AML-193 (cell line): ENCODE measurements around the gene MYDGF.
A peak's percentile ranks its signal among the peaks of the same experiment; 100 is the strongest.

Experiments
- DNase-seq, 2 experiments: peaks; one replicate each; lab custom pipeline; 2025; lab: John Stamatoyannopoulos, UW

The MYDGF gene

DNA sequence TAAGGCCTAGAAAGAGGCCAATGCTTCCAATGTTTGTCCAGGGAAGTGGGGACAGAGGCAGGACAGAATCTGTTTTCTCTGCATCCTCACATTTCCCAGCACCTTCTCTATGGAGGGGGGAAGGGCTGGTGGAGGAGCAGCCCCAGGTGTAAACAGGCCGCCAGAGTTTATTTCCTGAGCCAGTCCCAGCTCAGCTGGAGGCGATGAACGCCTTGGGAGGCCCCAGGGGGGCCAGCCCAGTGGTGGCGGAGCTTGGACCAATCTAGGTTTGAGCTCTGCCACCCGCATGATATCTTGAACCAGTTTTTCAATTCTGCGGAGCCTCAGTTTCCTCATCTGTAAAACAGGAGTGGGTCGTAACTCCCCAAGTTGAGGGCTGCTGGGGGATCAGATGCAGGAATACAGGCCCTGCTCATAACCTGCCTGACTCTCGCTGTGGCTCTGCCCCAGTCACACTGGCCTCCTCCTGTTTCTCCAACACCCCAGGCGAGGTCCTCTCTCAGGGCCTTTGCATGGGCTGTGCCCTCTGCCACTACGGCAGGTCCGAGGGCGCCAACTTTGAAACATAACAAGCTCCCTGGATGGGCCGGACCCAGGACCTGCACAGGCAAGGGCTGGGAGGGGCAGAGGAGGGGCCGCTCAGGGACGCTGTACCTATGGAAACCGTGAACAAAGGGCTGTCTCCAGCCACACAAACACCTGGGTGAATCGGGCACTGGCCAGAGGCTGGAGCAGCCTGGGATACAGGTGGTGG is 29.7 kb downstream of the MYDGF start:
- no peak for DNase-seq

DNA sequence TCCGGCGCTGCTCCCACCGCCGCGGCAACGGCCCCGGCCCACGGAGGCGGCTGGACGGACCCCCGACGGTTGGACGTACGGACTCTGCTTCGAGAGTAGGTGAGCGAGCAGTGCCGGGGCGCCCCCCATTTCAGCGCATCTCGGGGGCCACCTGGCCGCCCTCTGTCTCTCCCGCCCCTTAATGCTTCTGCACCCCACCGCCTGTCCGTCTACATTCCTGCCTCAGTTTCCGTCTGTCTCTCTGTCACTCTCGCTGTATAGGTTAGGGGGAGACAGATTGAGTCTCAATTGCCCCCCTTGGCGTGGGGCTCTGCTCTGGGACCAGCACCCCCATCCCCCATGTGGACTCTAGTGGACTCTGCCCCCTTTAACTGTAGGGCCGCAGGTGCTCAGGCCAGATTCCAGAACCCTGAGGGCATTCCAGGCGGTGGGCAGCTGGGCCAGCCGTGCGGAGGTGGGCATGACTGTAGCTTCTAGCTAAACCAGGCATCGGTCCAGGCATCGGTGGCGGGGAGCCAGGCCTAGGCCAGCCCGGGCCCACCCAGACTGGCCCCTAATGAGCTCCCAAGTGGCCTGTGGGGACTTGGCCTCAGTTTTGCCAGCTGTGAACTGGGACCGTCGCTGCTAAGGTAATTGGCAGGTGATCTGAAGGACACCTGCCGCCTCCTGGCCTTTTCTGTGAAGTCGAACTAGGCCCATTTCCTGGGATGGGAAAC is 30.5 kb downstream of the MYDGF start:
- no peak for DNase-seq

DNA sequence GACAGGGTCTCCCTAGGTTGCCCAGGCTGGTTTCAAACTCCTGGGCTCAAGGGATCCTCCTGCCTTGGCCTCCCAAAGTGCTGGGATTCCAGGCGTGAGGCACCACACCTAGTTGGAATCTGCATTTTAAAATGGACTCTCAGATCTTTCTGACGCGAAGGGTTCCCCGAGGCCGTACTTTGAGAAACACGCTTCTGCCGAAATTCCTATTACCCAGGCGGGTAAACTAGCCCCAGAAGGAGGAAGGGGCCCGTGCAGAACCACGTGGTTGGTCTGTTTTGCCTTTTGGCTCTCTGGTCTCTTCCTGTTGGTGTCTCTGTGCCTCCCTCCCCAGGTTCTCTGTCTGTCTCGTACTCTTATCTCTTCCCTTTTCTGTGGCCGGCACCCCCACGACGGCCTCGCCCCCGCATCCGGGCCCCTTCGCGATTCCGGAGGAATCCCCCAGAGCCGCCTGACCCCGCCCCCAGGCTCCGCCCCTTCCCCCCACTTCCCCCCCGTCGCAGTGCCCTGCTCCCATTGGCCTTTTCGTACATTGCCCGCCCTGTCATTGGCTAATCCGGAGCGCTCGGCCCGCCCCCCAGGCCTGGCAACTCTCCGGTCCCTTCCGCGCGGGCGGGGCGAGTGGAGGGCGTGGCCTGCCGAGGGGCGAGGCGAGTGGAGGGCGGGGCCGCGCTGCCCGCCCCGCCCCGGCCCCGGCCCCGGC is 31.2 kb downstream of the MYDGF start, which contains the start of gene TNFAIP8L1:
Gene TNFAIP8L1 (plus strand): TSS at position 689 of the 703 bp plus-strand sequence. CDS start 12,354 bp downstream, outside the sequence.
- DNase-seq: peak; percentile 98 to 99

DNA sequence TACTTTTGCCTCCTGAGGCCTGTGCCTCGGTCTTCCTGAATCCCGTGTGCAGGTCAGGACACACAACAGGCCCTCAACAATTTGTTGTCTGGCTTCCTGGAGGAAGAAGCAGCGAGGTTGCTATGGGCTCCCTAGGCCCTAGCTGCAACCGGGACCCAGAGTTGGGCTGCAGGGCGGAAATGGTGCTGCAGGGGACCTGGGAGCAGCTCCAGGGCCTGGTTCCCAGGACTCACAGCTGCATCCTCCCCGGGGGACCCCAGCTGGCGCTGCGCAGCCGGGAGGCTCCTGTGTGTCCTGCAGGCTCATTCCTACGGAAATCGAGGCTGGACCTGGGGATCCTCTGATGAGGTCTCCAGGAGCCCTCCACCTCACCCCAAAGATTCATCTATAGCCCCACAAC is 31.8 kb downstream of the MYDGF start:
- no peak for DNase-seq

DNA sequence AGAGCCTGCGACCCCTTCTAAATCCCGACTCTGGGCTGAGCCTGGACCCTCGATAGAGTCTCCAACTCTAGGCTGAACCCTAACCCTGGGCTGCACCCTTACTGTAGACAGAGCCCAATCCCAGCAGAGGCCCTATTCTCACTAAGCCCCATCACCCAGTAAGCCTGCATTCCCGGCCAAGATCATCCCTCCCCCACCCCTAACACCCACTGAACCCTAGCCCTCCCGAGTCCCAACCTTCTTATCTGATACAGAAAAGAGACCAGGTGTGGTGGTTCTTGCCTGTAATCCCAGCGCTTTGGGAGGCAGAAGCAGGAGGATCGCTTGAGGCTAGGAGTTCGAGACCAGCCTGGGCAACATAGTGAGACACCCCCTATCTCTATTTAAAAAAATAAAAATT is 33.4 kb downstream of the MYDGF start:
- DNase-seq: no peak

DNA sequence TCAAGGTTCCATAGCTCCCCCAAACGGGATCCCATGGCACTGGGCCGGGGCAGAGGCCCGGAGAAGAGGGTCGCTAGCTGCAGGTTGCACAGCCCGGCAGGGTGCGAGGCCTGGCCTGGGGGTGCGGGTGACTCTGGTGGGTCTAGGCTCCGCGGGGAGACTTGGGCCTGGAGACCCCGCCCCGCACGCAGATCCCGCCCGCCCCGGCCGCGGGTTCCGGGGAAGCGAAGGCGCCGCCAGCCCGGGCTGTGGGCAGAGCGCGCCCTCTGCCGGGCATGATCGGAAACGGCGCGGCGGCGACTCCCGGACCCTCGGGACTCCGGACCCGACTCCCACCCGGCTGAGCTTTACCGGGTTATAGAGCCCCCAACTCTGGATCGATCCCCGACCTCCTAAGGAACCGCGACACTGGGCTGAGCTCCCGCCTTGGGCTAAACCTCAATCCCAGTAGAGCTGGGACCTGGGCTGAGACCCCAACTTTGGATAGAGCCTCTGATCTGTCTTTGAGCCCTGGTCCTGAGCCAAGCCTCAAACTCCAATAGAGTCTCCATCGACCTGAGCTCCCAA is 33.9 kb downstream of the MYDGF start:
- DNase-seq: peak; percentile 11 to 26

DNA sequence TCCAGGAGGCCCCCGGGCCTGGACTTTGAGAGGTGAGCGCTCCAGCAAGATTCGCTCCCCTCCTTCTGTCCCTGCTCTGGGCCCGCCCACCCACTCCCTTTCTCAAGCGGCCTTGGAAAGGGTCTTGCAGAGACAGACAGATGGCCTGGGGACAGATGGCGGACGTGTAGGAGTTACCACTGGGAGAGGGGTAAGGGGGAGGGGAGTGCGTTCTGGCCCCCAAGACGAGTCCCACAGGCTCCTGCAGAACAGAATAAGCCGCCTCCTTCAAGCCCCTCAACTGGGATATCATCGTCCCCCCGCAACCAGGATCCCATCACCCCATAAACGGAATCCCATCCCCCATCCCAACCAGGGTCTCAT is 34.4 kb downstream of the MYDGF start:
- no peak for DNase-seq

DNA sequence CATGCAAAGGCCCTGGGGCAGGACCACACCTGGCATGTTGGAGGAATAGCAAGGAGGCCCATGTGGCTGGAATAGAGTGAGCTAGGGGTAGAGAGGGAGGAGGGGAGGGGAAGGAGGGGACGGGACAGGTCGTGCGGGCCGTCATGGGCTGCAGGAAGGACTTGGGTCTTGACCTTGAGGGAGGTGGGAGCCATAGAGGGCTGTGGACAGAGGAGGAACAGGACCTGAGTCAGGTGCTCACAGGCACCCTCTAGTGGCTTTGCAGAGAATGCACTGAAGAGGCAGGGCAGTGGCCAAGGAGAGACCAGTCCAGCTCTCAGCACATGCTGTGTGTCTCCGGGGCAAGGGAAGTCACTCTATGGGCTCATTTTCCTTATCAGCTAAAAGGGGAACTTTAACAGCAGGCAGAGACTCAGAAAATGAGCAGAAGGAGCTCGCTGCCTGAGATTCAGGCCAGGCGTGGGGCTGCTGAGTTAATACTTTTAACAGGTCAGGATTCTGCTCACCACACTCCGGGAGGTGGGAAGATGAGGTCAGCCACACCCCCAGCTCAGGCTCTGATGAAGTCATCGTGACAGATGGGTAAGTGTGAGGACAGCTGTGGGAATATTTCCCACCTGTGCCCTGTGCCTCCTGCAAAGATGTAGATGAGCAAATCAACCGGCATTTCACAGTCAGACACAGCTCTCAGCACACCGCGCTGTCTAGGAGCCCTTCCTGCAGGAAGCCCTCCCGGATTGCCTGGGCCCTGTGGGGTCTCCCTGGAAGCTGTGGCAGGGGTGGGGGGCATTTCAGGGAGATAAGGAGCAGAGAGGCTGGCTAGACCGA is 36.8 kb downstream of the MYDGF start:
- DNase-seq: peak; percentile 85 to 88

DNA sequence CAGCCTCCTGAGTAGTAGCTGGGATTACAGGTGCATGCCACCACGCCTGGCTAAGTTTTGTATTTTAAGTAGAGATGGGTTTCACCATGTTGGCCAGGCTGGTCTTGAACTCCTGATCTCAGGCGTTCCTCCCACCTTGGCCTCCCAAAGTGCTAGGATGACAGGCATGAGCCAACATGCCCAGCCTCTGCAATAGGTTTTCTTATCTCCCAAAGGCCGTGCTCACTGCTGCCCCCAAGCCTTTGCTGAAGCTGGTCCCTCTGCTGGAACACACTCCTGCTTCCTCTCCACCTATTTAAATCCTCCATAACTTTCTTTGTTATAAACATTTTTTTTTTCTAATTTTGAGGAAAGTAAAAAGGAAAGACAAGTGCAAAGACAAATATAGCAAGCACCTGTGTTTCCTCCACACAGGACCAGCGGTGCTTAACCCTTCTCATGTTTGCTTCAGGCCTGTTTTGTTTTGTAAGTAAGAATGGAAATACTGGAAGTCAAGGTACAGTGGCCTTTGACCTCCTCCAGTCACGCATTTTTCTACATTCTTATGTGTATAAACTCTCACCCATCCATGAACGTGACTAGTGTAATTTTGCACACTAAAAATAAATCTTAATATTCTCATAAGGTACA is 45.3 kb downstream of the MYDGF start:
- DNase-seq: peak; percentile 12 to 43

DNA sequence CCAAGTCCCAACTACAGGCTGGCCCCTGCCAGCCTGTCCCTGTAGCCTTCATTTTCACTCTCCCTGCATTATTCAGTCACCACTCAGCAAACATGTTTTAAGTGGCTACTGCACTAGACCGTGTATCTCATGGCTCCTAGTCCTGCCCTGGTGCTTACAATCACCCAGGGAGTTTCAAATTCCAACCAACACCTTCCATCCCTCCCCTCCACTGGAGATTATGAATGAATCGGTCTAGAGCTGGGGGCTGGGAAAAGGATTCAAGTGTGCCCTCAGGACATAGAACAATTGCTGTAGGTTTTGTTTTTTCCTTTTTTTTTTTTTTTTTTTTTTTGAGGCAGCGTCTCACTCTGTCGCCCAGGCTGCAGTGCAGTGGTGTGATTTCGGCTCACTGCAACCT is 45.8 kb downstream of the MYDGF start:
- no peak for DNase-seq

DNA sequence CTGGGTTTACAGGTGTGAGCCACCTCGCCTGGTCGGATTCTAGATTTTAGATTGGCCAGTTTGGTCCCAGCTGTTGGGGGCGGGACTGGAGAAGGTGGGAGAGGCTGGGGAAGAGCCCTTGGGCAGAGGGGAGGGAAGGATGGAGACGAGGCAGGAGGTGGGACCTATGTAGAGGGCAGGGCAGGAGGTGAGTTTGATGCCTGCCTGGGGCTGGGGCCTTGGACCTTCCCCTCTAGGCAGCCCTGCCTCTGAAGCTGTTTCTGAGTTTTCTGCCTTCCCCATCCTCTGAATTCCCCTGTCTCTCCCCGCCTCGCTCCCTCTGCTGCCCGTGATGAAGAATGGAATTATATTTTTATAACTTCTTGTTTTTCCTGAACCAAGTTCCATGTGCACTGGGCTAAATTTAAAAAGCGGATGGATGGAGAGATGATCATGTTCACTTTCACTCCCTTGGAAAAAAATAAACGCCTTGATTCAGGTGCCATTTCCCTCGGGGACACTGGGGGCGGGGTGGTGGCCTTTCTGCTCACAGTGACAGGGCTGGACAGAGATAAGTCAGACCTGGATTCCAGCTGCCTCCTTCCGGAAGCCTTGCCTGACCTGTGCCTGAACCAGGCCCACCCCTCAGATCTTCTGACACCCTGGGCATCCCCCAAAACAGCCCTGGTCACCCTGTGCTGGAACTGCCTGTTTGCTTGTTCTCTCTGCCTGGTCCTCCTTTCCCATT is 47.3 kb downstream of the MYDGF start:
- no peak for DNase-seq

DNA sequence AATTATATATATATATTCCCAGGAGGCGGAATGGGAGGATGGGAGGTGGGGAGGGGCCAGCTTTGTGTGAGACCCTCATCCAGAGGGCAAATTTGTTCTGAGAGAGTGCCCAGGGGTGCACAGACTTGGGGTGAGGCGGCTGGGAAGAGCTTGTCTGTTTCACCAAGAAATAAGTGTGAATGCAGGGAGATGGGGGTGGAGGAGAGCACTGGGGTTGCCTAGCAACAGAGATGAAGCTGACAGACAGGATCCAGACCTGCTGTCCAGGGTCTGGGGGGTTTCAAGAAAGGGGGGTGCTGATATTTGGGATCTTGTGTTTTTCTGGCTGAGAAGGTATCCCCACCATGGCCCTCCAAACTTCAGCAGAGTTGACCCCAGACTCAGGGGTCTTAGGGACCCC is 49.5 kb downstream of the MYDGF start:
- DNase-seq: no peak

DNA sequence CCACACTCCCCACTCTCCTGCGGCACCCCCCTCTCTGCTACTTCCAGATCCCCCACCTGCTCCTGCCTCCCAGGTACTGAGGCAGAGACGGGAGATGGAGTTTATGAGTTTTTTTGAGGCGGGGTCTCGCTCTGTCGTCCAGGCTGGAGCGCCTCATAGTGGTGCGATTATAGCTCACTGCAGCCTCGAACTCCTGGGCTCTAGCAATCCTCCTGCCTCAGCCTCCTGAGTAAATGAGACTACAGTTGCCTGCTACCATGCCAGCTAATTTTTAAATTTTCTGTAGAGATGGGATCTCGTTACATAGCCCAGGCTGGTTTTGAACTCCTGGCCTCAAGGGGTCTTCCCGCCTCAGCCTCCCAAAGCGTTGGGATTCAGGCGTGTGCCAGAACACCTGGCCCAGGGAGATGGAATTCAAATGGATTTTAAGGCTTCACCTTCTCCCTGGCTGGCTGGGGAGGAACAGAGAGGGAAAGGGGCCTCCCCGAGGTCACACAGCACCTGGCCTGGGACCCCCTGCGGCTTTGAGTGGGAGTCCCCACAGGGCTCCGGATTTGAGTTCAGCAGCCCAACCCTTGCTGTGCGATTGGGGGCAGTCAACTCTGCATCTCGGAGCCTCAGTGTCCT is 50.4 kb downstream of the MYDGF start:
- no peak for DNase-seq

DNA sequence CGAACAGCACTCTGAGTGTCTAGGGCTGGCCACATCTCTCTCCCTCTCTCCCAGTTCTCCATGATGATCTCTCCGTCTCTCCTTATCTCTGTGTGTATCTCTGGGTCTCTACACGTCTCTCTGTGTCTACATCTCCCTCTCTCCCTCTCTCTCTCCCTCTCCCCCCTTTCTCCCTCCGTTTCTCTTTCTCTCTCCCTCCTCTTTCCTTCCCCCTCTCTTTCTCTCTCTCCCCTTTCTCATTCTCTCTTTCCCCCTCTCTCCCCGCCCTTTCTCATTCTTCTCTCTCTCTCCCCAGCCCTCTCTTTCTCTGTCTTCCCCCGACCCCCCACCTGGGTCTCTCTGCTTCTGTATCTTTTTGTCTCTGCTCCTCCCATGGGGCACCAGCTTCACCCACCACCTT is 52.1 kb downstream of the MYDGF start:
- DNase-seq: no peak

DNA sequence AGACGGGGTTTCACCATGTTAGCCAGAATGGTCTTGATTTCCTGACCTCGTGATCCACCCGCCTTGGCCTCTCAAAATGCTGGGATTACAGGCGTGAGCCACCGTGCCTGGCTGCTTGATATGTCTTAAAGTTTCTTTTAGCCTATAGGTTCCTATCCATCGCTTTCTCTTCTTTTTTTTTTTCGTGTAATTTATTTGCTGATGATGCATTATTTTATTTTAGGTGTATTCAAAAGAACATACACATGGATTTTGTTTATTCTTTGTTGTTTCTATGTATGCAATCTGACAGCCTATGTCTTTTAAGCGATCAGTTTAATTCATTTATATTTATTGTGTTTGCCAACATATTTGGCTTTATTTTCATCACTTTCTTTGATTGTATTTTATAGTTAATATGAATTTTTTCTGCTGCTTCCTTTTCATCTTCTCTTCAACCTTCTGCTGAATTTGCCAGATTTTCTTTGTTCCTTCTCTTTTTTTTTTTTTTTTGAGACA is 56.8 kb downstream of the MYDGF start:
- DNase-seq: no peak

DNA sequence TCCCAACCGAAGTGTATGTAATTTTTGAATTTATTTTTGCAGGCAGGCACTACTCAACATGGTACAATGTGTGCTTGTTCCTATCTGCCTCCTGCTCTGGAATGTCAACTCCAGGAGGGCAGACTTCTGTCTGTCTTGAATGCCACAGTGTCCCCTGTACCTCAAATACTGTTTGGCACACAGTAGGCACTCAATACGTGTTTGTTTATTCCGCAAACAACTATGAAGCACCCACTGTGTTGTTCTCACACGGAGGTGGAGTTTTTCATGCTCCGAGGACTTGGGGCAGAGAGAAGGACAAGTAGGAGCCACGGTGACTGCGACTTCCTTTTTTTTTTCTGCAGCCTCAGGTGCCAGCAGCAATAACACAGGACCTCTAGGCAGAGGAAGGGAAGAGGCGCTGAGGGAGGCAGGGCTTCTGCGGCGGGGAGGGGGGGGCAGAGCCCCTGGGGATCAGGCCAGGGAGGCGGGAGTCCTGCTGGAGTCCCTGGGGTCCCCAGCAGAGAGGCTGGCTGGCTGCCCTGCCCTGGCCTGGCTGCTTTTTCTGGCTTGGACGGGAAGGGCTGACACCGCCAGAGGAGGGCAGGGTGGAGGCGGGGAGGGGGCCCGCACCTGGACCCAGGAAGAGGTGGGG is 60.1 kb downstream of the MYDGF start:
- peak; percentile 59 to 74 for DNase-seq
